OCI-LY3 (cell line): ENCODE measurements around the gene RXRA.

Source experiments
- EZH2phosphoT487 ChIP-seq: fragments of 200-600 bp; shearing (Covaris generic); IDR thresholded peaks from 2 replicates; pipeline ENCODE4 v1.6.1; 2018; ENCODE audit warnings: antibody characterized with exemption, mixed run types, low read depth
- TF ChIP-seq, protein P1 (sequence below): fragments of 200-600, 300-600 bp; sonication (generic); IDR thresholded peaks from 2 replicates; pipeline ENCODE4 v1.5.1; 2014; ENCODE audit warnings: antibody characterized with exemption, low read length, low read depth

DNA sequence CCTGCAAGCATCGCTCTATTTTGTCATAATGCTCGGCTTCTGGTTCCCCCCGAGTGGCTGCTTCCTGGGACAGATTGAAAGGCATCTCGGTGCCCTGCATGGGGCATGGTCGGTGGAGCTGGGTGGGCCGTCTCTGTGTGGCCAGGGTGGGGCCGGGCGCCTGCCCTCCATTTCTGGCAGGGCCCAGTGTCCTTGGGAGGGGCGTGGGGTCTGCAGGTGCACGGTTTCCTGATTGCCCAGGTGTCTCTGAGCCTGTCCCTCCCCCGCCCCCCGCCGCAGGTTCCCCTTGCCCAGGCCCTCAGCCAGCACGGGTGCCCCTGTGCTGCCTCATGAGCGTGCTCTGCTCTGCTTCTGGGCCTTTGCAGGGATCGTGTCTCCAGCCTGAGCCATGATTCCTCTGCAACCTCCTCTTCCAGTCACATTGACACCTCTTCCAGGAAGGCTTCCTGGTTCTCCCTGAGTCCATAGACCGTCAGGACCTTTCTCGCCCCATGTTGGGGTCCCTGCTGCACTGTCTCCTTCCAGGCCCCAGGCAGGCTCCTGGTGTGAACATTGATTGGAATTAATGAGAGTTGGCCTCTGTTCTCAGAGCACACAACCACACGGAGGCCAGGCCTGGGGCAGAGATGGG lies 90.2 kb downstream of the RXRA start:
- TF ChIP-seq, protein P1, sequence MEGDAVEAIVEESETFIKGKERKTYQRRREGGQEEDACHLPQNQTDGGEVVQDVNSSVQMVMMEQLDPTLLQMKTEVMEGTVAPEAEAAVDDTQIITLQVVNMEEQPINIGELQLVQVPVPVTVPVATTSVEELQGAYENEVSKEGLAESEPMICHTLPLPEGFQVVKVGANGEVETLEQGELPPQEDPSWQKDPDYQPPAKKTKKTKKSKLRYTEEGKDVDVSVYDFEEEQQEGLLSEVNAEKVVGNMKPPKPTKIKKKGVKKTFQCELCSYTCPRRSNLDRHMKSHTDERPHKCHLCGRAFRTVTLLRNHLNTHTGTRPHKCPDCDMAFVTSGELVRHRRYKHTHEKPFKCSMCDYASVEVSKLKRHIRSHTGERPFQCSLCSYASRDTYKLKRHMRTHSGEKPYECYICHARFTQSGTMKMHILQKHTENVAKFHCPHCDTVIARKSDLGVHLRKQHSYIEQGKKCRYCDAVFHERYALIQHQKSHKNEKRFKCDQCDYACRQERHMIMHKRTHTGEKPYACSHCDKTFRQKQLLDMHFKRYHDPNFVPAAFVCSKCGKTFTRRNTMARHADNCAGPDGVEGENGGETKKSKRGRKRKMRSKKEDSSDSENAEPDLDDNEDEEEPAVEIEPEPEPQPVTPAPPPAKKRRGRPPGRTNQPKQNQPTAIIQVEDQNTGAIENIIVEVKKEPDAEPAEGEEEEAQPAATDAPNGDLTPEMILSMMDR = no peak
- TF ChIP-seq EZH2phosphoT487 = no peak
